NCI-H2107 treated with DMSO at 0.1 percent for 48 hours (cell line): Measurements from ENCODE around the gene VSIG1.
A peak's percentile ranks its signal among the peaks of the same experiment; 100 is the strongest.

Source experiments
- DNase-seq: peaks from one replicate; lab custom pipeline; 2025; ENCODE audit not compliant: unreplicated experiment; lab: John Stamatoyannopoulos, UW

Gene VSIG1

GRCh38 chrX:108044554-108045256, at the start of gene VSIG1:
VSIG1 (plus strand) TSS chrX:108045065; CDS start chrX:108045131, 66 bp downstream.
- DNase-seq = no peak

DNA sequence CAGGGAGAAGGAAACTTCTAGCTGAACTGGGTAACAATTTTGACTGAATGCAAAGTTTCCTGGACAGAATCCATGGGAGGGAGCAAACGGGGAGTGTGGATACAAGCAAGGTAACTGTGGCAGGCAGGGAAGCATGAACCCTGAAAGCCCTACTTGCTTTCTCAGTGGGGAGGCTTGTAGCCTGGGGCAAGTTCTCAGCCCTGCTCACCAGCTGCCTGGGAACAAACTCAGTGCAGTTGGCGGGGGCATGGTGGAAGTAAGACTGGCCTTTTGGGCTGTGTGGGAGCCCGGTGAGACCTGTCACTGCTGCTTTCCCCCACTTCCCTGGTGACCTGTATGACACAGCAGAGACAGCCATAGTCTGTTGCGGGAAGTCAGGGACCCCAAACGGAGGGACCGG, 48.7 kb upstream of the VSIG1 start:
- no peak for DNase-seq

DNA sequence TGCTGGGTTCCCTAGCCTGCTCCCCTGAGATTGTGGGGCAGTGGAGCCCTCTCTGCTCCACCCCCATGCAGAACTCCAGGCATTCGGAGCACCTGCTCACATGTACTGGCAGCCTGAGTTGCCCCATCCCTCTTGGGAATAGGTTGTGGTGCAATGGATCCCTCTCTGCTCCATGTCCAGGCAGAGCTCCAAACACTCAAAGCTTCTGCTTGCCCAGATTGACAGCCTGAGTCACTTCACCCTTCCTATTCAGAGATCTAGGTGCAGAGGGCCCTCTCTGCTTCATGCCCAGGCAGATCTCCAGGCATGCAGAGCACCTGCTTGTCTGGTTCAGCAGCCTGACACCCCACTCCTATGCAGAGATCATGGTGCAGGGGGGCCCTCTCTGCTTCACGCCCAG, 44.1 kb upstream of the VSIG1 start:
- peak; percentile 93 for DNase-seq

GRCh38 chrX:108001218-108001814, 43.5 kb upstream of the VSIG1 start:
- peak; percentile 80 for DNase-seq

DNA sequence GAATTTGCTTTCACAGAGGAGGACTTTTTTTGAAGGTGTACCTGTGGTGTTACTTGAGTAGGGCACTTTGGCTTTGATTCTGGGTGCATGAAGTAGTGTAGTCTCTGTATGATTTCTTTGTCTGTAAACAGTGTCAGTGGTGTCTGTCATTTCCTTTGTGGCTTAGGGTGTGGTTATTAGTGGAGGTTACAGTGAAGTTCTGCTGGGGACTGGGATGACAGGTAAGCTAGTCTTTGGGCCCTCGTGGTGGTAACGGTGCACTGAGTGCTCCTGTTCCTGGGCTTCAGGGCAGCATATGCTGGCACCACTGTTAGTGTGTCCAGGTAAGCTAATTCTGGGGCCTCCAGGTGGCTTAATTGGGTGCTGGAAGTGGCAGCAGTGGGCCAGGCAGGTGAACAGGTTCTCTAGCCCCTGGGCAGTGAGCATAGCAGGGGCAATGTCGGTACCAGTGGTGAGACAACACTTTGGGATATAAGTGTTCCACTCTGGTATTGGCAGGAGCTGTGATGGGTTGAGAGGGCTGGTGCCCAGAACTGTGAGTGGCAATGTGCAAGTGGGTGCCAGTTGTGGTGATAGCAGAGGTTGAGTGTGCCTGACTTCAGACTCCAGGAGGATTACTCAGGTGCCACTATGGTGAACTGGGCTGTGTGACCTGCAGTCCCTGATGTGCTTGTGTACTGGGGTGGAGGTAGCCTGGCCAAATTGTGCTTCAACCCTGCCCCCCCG, 26.0 kb upstream of the VSIG1 start:
- DNase-seq = no peak

GRCh38 chrX:108019382-108019875, 25.4 kb upstream of the VSIG1 start:
- no peak for DNase-seq

GRCh38 chrX:108020631-108021030, 24.2 kb upstream of the VSIG1 start:
- peak; percentile 3 for DNase-seq

DNA sequence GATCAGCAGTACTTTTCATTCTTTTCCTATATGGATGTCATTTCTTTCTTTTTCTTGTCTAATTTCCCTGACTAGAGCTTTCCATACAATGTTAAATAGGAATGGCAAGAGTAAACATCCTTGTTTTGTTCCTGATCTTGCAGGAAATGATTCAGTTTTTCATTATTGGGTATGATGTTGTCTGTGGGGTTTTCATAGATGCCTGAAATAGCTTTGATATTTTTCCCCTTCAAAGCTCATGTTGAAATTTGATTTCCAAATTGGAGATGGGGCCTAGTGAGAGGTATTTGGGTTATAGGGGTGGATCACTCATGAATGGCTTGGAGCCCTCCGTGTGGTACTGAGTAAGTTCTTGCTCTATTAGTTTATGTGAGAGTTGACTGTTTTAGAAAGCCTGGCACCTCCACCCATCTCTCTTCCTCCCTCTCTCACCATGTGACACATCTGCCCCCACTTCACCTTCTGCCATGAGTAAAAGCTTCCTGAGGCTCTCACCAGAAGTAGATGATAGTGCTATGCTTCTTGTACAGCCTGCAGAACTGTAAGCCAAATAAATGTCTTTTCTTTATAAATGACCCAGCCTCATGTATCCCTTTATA, 22.3 kb upstream of the VSIG1 start:
- DNase-seq = no peak

DNA sequence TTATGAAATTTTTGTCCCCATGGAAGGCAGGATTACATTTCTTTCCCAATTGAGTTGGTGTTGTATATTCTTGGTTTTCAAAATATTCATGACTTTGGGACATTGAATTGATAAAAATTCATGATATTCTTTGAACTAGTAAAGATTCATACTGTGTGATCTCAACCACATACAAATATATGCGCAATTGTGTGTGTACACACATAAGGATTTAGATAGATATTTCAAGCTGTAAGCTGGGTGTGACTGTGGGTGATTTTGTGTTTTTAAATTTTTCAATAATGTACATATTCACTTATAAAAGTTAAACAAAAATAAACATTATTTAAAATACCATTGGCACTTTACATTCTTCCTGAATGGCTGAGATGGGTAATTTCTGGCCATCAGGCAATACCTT, 19.5 kb upstream of the VSIG1 start:
- DNase-seq = no peak

DNA sequence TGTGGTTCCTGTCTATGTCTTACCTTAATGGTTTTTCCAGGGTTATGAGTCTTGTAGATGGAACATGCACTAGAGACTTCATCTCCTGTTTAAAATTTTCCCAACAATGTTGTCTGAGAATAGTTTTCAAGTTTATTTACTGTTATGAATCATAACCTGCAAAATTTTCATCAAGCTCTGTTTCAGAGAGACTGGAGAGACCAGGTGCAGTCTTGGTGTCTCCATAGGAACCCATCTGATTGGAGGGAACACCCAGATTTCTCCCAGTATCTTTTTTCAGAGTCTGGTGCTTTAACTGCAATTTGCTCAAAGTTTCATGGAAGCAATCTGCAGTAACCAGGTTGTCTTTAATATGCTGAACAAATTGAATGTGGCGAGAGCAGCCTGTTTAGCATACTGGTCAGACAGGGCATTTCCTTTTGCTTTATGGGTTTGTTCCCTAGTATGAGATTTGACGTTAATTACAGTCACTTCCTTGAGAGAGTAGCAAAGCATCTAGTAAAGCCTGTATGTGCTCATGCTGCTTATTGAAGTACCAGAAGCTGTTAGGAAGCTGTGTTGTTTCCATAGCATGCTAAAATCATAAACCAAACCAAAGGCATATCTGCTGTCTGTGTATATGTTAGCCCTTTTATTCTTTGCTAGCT, 18.8 kb upstream of the VSIG1 start:
- DNase-seq = no peak

GRCh38 chrX:108028854-108029253, 16.0 kb upstream of the VSIG1 start:
- DNase-seq = no peak

DNA sequence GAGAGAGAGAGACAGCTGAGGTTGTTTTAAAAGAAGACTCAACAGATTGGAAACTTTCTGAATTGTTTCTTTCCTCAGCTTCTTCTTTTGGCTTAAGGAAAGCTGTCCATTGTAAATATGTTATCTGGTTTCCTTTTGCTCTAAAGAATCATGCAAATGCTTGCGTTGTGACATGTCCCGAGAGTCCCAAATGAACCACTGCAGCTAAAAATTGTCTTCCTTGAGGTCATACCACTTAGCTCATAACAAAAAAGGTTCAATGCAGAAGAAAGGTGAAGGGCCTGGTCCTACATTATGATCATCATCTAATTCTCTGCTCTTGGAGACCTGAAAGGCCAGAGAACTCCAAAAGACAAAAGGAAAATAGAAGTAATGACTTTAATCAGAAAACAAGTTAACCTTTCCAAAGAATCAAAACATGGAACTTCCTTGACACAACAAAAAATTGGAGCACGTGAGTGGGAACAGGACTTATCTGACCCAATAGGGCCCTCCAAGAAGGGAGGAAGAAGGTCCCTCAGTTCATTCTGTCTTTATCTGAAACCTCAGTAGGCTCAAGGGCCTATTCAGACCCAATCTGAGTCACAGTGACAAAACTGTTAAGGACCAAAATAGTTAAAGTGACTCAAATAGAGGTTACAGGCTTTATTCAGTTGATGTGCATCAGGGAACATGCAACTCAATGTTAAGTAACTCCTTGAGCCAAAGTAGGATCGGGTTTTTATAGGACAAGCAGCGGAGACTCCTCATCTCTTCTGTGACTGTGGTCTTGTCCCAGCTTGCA, 14.7 kb upstream of the VSIG1 start:
- no peak for DNase-seq

GRCh38 chrX:108032944-108033343, 11.9 kb upstream of the VSIG1 start:
- no peak for DNase-seq

- DNase-seq = no peak
Measured at GRCh38 chrX:108033890-108034289, 11.0 kb upstream of the VSIG1 start.

DNA sequence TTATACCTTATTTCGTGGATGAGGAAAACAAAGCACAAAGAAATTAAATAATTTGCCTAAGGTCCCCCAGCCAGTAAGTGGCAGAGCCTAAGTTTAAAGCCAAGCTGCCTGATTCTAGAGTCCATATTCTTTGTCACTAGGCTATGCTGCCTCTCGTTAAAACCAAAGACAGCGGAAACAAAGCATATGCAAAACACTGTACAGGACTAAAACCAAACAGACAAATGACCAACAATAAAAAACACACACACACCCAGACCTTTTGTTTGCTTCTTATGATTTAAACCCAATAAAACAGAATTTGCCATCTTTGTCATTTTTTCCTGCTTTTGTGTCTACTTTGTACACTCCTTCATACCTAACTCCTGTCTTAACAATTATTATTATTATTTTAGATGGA, 10.1 kb upstream of the VSIG1 start:
- DNase-seq = no peak

- DNase-seq = no peak
Measured at GRCh38 chrX:108036298-108036973, 8.4 kb upstream of the VSIG1 start.

- DNase-seq = no peak
Measured at GRCh38 chrX:108049649-108050048, 4.8 kb downstream of the VSIG1 start.

GRCh38 chrX:108053218-108053617, 8.4 kb downstream of the VSIG1 start:
- DNase-seq = no peak

DNA sequence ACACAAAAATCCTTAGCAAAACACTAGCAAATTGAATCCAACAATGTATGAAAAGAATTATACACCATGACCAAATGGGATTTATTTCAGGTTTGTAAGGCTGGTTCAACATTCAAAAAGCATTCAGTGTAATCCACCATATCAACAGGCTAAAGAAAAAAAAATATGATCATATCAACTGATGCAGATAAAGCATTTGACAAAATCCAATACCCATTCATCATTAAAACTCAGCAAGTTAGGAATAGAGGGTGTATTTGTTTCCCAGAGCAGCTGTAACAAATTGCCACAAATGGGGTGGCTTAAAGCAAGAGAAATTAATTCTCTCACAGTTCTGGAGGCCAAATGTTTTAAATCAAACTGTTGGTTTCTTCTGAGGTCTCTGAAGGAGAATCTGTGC, 10.7 kb downstream of the VSIG1 start:
- no peak for DNase-seq

GRCh38 chrX:108059801-108060200, 14.9 kb downstream of the VSIG1 start:
- DNase-seq = no peak
